Omental fat pad (tissue), 4 donors: ENCODE results near the gene ARMC3. TPM values are rescaled to one million over a fixed set of nuclear protein-coding genes. Genes with fewer than 3 reads are reported as not detected.
"Not testable (repeated sequence)": the region's sequence is repeated elsewhere in the genome, so short reads cannot be mapped to it uniquely, and the experiment has no call there.

ENCODE experiments used
- ATAC-seq: fragments of 150-250 bp; one replicate; pipeline ENCODE4 v1.9.1; 2016; ENCODE audit warnings: mild to moderate bottlenecking, moderate library complexity; ENCODE audit not compliant: low FRiP score
- DNase-seq: peaks from one replicate; pipeline ENCODE4 v3.0.0-alpha.2; 2019; ENCODE audit warnings: low spot score
- CTCF ChIP-seq, 3 donors: fragments of 450-650 bp; IDR thresholded peaks; one replicate each; pipeline ENCODE4 v1.5.1; 2016 to 2017; ENCODE audit warnings: antibody characterized with exemption in 3 of 3, mild to moderate bottlenecking in 3 of 3, moderate library complexity in 2 of 3
- total RNA-seq, 4 donors: library from RNA; depleted of rRNA; stranded (reverse); fragments of >200 nt; gene quantifications; one replicate each; pipeline ENCODE4 v1.1.0, GENCODE V29; 2016

The ARMC3 gene
- total RNA-seq, 4 donors from 2014 or later = not detected

DNA sequence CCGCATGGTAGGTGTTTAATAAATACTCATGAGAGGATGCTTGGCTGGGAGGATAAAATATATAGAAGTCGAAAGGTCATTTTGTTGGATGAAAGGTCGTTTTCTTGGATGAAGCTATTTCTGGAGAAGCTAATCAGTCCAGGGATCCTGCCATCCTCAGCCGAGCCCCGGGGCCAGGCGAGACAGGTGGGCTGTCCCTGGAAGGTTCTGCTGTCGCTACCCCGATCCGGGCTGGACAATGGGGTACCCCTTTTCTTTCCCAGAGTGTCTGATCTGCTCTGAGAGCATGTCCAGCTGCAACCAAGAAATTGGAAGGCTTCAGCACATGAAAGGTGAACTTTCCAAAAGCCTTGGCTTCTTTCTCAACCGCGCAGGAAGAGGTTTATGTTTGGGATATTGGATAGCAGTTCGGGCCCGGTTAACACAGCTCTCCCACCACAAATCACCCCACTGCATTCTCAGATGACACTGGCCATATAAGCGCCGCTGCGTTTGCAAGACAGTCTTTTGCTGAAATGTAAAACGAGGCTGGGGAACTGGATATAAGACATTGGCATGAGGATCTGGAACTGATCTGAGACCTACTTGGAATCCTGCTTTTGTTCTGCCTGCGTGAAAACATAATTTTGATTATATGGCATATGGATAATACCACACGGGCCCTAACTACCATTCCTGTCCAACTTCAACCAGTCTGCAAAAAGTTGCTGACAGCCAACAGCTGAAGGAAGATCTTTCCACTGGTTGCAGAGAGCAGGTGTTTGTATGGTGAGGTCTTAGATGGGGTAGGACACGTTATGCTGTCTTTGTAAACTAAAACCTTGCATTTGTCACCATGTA lies 136.3 kb downstream of the ARMC3 start:
- TF ChIP-seq CTCF (IDR thresholded peaks at IDR 0.05) = no peak
- no peak for DNase-seq
- ATAC-seq = no peak

GRCh38 chr10:23064813-23065114 lies 136.9 kb downstream of the ARMC3 start:
- ATAC-seq, DNase-seq: not testable (repeated sequence)

GRCh38 chr10:23065181-23065948 lies 137.5 kb downstream of the ARMC3 start:
- ATAC-seq (peak; percentile 67), DNase-seq (no peak)
- no peak for TF ChIP-seq CTCF (IDR thresholded peaks at IDR 0.05)

- no peak for ATAC-seq
- DNase-seq = no peak
- no peak for TF ChIP-seq CTCF (IDR thresholded peaks at IDR 0.05)
Observed at GRCh38 chr10:23067337-23067736, 139.5 kb downstream of the ARMC3 start.

DNA sequence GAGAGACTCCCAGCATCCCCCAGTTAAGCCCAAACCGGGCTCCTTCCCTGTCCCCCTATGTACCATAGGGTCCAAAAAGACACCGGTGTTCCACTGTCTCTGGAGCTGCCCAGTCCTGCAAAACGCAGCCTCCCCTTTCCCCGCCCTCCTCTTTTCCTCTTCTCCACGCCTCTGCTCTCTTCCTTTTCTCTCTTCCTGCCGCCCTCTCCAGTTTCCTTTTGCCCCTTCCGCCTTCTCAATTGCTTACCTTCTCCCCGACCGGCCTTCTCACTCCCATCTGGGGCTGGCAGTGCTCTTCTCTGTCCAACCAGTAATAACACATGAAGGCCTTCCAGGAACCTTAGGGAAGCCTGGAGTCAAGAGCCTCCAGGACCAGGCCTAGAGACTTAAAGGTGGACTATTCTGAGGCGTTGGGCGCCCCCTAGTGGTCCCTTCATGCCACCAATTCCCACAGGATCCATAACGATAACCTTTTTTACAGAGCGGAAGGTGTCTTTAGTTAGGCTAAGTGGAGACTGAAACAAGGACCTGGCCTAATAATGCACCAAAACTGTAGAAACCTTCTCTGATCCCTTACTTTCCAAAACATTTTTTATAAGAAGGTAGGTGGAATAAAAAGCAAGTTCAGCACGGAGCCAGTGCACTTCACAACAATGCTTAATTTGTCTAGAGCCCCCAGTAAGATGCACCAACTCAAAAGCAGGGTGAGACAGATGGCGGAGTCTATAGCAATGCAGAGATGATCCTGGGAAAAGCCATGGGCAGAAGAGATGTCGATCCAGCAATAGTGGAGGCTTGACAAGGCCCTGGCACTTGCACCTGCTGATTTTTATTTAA lies 140.3 kb downstream of the ARMC3 start:
- ATAC-seq = peak; percentile 67
- peak; percentile 89 for DNase-seq

DNA sequence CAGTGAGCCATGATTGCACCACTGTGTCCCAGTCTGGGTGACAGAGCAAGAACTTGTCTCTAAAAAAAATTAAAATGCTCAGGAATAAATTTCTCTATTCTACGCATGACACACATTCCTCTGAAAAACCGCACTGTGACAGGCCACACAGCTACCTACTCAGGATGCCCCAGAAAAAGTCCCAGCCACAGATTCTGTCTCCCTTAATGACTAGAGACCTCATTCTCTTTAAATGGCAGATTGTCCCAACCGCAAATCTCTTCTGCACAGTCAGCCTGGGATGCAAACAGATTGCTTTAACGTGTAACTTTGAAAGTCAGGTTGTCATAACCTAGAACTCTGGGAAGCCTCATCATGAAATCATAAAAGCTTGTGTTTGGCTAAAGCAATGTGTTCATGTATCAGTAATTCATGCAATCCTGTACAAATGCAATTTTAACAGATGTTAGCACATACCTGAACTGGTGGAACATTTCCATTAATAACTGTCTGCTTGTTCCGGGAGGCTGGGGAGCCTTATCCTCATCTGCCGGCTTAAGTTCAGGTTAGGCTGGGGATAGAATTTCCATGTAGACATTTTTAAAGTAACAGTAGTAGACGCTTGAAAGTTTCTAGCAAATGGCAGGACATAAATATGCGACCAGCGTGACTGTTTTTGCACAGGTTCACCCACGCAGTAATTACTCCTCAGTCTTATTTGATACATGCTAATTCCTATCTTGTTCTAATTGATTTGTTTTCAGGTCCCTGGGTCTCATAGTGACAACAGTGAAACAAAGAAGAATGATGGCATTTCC lies 141.4 kb downstream of the ARMC3 start:
- no peak for TF ChIP-seq CTCF (IDR thresholded peaks at IDR 0.05)
- ATAC-seq (no peak), DNase-seq (no peak)

More for the DNA sequence above, 140.3 kb downstream of the ARMC3 start:
- TF ChIP-seq CTCF (IDR thresholded peaks at IDR 0.05) = peak in 2 of 3 donors; percentile 6 to 16

- ATAC-seq = not testable (repeated sequence)
Observed at GRCh38 chr10:23070092-23070912, 142.4 kb downstream of the ARMC3 start.

More at GRCh38 chr10:23070092-23070912, 142.4 kb downstream of the ARMC3 start:
- not testable (repeated sequence) for DNase-seq
